Retinal pigment epithelial cell (primary cell): ENCODE results near the gene DAAM2.

Source experiments
- DNase-seq: peaks from one replicate; pipeline ENCODE4 v3.0.0-alpha.2; 2010; ENCODE audit warnings: low read depth
- H3K4me3 ChIP-seq: 2 replicates; pipeline ENCODE4 v1.5.1; 2011; ENCODE audit warnings: mild to moderate bottlenecking, low read length, control low read depth, moderate library complexity
- TF ChIP-seq, protein P1 (sequence below): conservative IDR thresholded peaks from 2 replicates; pipeline ENCODE4 v1.5.1; 2011; ENCODE audit warnings: low read depth, low read length, control low read depth, inconsistent platforms

The DAAM2 gene

GRCh38 chr6:39818695-39819094 lies 26.5 kb downstream of the DAAM2 start:
- no peak overlapping the region for H3K4me3 ChIP-seq
- TF ChIP-seq, protein P1, sequence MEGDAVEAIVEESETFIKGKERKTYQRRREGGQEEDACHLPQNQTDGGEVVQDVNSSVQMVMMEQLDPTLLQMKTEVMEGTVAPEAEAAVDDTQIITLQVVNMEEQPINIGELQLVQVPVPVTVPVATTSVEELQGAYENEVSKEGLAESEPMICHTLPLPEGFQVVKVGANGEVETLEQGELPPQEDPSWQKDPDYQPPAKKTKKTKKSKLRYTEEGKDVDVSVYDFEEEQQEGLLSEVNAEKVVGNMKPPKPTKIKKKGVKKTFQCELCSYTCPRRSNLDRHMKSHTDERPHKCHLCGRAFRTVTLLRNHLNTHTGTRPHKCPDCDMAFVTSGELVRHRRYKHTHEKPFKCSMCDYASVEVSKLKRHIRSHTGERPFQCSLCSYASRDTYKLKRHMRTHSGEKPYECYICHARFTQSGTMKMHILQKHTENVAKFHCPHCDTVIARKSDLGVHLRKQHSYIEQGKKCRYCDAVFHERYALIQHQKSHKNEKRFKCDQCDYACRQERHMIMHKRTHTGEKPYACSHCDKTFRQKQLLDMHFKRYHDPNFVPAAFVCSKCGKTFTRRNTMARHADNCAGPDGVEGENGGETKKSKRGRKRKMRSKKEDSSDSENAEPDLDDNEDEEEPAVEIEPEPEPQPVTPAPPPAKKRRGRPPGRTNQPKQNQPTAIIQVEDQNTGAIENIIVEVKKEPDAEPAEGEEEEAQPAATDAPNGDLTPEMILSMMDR: no peak

DNA sequence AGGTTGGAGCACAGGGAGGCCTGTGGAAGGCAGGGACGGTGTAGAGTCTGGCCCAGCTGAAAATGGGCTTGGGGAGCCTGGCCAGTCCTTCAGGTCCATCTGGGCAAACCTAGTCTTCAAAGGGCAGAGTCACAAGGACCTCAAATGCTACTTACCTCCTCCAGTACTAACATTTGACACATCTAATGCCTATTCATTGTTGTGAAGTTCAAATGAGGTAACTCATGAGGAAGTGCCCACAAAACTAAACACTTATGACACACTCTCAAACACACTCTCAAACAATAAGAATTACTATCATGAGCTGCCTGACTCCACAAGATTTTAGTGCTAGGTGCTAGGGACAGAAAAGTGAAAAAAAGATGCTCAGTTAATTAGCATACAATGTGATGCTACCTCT lies 27.1 kb downstream of the DAAM2 start:
- H3K4me3 ChIP-seq: no peak overlapping the region
- TF ChIP-seq, protein P1: no peak
- DNase-seq: no peak

More at GRCh38 chr6:39818695-39819094, 26.5 kb downstream of the DAAM2 start:
- DNase-seq: no peak

DNA sequence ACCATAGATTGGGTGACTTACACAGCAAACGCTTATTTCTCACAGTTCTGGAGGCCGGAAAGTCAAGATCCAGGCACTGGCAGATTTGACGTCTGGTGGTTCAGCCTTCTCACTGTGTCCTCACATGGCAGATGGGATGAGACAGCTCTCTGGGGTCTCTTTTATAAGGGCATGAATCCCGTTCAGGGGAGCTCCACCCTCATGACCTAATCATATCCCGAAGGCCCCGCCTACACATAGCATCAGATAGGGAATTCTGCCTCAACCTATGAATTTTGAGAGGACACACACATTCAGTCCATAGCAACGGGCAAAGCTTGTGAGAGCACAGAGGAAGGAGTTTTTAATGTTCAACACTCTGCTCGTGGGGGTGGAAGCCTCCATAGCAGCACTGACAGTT lies 27.5 kb downstream of the DAAM2 start:
- H3K4me3 ChIP-seq: no peak overlapping the region
- TF ChIP-seq, protein P1: no peak
- no peak for DNase-seq

GRCh38 chr6:39820553-39820952 lies 28.4 kb downstream of the DAAM2 start:
- DNase-seq: no peak
- no peak overlapping the region for H3K4me3 ChIP-seq
- TF ChIP-seq, protein P1: no peak

- H3K4me3 ChIP-seq: no peak overlapping the region
- TF ChIP-seq, protein P1: no peak
- no peak for DNase-seq
Measured at GRCh38 chr6:39821046-39821740, 29.0 kb downstream of the DAAM2 start.

DNA sequence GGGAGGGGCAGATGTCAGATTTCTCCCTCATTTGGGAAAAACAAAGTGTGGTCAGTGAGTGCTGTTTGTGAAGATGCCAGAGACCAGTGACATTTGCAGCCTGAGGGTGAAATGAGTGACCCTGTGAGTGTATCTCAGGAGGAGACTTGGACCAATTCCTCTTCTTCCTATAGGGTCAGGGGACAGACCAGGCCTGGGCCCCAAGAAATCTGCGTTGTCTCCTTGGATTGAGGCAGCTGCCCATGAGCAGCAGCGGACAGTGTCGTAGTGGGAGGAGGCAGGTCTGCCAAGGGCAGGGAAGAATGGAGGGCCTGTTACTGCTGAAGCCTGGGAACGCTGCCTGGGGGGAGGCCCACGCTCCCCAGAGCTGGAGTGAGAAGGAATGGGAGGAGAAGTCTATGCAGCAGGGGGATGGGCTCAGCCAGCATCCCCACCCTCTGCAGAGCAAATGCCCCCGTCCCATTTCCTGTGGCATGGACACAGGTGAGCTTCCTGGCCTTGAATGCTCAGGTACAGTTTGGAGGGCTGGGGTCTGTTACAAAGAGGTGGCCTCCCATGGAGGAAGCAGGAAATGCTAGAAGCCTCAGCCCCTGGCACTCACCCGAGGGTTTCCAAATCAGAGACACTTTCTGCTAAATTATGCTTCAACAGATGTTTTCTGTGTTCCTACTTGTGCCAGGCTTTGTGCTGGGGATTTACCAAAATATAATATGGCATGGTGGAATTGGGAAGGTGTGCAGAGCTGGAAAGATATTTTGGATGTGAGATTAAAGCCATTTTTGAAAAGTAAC lies 29.8 kb downstream of the DAAM2 start:
- no peak overlapping the region for H3K4me3 ChIP-seq
- DNase-seq: no peak
- TF ChIP-seq, protein P1: no peak
